ENCODE results near the gene RNF141.

The RNF141 gene

DNA sequence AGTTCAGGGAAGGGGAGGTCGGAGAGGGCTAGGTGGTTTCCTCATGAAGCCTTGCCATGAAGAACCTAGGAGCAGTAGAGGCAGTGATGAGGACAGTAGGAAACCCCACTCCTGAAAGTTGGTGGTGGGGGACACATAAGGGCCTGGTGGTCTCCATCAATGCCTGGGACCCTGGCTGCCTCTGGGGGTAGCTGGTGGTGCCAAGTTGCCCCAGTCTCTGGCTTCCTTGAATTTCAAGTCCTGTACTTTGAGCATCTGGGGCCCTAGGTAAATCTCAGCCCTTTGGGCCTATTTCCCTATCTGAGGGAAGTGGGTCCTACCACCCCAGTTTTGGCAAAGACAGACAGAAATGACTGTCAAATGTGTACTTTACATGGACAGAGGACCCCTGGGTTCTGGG is 57.8 kb downstream of the RNF141 start:
- H3K9ac ChIP-seq (ENCODE audit: low read depth, low read length) = no peak overlapping the region
- ATAC-seq (ENCODE audit: insufficient read depth, low read depth) (no peak), DNase-seq (no peak)
- H3K4me2 ChIP-seq (ENCODE audit: insufficient read depth, low read length) = no peak overlapping the region
- H3K27ac ChIP-seq (ENCODE audit: low read length) = no peak overlapping the region
- H3K4me1 ChIP-seq (ENCODE audit: insufficient read depth, low read length) = no peaks in the 10 kb centered on the region
- peaks cover 30% of the 10 kb centered on the region for H3K36me3 ChIP-seq (ENCODE audit: insufficient read depth, low read length)
- H3K27me3 ChIP-seq (ENCODE audit: insufficient read depth, low read length, poor library complexity) = no peaks in the 10 kb centered on the region
- H3K4me3 ChIP-seq (ENCODE audit: low read depth in 1 of 2, low read length in 2 of 2) = no peak overlapping the region
- peaks cover 3% of the 10 kb centered on the region; the same call in 1 of the 2 replicates for H4K20me1 ChIP-seq (ENCODE audit: insufficient read depth, low read length)
- H2AFZ ChIP-seq (ENCODE audit: low read depth, low read length) = no peak overlapping the region
- TF ChIP-seq EZH2 (IDR thresholded peaks at IDR 0.05; ENCODE audit: borderline replicate concordance, low read depth, low read length, severe bottlenecking) = no peak
- no peaks in the 10 kb centered on the region for H3K9me3 ChIP-seq (ENCODE audit: insufficient read depth, low read length, severe bottlenecking)
- H3K79me2 ChIP-seq (ENCODE audit: insufficient read depth, low read length) = no peaks in the 10 kb centered on the region

- Histone ChIP-seq H2AFZ (ENCODE audit: low read depth, low read length) (no peak overlapping the region), H3K4me1 (ENCODE audit: insufficient read depth, low read length) (no peaks in the 10 kb centered on the region), H3K9me3 (ENCODE audit: insufficient read depth, low read length, severe bottlenecking) (no peaks in the 10 kb centered on the region), H3K27ac (ENCODE audit: low read length) (no peak overlapping the region), H3K27me3 (ENCODE audit: insufficient read depth, low read length, poor library complexity) (no peaks in the 10 kb centered on the region), H3K79me2 (ENCODE audit: insufficient read depth, low read length) (no peaks in the 10 kb centered on the region), H3K4me3 (ENCODE audit: low read depth in 1 of 2, low read length in 2 of 2) (no peak overlapping the region), H3K4me2 (ENCODE audit: insufficient read depth, low read length) (no peak overlapping the region), H4K20me1 (ENCODE audit: insufficient read depth, low read length) (peaks cover 3% of the 10 kb centered on the region; the same call in 1 of the 2 replicates), H3K9ac (ENCODE audit: low read depth, low read length) (no peak overlapping the region), H3K36me3 (ENCODE audit: insufficient read depth, low read length) (peaks cover 27% of the 10 kb centered on the region)
- TF ChIP-seq EZH2 (IDR thresholded peaks at IDR 0.05; ENCODE audit: borderline replicate concordance, low read depth, low read length, severe bottlenecking) = no peak
- TF ChIP-seq, protein P1, sequence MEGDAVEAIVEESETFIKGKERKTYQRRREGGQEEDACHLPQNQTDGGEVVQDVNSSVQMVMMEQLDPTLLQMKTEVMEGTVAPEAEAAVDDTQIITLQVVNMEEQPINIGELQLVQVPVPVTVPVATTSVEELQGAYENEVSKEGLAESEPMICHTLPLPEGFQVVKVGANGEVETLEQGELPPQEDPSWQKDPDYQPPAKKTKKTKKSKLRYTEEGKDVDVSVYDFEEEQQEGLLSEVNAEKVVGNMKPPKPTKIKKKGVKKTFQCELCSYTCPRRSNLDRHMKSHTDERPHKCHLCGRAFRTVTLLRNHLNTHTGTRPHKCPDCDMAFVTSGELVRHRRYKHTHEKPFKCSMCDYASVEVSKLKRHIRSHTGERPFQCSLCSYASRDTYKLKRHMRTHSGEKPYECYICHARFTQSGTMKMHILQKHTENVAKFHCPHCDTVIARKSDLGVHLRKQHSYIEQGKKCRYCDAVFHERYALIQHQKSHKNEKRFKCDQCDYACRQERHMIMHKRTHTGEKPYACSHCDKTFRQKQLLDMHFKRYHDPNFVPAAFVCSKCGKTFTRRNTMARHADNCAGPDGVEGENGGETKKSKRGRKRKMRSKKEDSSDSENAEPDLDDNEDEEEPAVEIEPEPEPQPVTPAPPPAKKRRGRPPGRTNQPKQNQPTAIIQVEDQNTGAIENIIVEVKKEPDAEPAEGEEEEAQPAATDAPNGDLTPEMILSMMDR (IDR thresholded peaks at IDR 0.05; ENCODE audit: borderline replicate concordance, extremely low read depth, low read length, poor library complexity, severe bottlenecking) = no peak
- ATAC-seq (ENCODE audit: insufficient read depth, low read depth) (no peak), DNase-seq (no peak)
Observed at GRCh38 chr11:10481560-10482349, 59.2 kb downstream of the RNF141 start.

DNA sequence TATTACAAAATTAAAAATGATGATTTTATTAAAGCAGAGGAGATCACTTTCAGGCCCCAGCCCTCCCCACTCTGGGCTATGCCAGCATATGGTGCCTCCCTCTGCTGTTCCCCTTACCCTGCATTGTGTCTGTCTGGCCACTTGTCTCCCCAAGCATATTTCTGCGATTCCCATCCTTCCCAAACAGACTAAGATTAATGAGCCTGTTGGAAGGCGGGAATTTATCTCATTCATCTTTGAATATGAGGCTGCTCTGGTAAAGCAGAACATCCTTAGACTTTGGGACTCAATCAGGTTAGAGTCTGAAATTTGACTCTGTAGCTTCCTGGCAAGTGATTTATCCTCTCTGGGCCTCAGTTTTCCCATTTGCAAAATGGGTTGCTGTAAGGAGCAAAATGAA is 60.2 kb downstream of the RNF141 start:
- Histone ChIP-seq H3K4me3 (ENCODE audit: low read depth in 1 of 2, low read length in 2 of 2) (no peak overlapping the region), H3K9ac (ENCODE audit: low read depth, low read length) (no peak overlapping the region), H3K27ac (ENCODE audit: low read length) (no peak overlapping the region), H4K20me1 (ENCODE audit: insufficient read depth, low read length) (peaks cover 3% of the 10 kb centered on the region; the same call in 1 of the 2 replicates), H2AFZ (ENCODE audit: low read depth, low read length) (no peak overlapping the region), H3K36me3 (ENCODE audit: insufficient read depth, low read length) (peaks cover 26% of the 10 kb centered on the region), H3K79me2 (ENCODE audit: insufficient read depth, low read length) (no peaks in the 10 kb centered on the region), H3K4me1 (ENCODE audit: insufficient read depth, low read length) (no peaks in the 10 kb centered on the region), H3K27me3 (ENCODE audit: insufficient read depth, low read length, poor library complexity) (no peaks in the 10 kb centered on the region), H3K4me2 (ENCODE audit: insufficient read depth, low read length) (no peak overlapping the region), H3K9me3 (ENCODE audit: insufficient read depth, low read length, severe bottlenecking) (no peaks in the 10 kb centered on the region)
- no peak for TF ChIP-seq EZH2 (IDR thresholded peaks at IDR 0.05; ENCODE audit: borderline replicate concordance, low read depth, low read length, severe bottlenecking)
- TF ChIP-seq, protein P1 (IDR thresholded peaks at IDR 0.05; ENCODE audit: borderline replicate concordance, extremely low read depth, low read length, poor library complexity, severe bottlenecking) = no peak
- no peak for DNase-seq
- no peak for ATAC-seq (ENCODE audit: insufficient read depth, low read depth)

- Histone ChIP-seq H3K4me3 (ENCODE audit: low read depth in 1 of 2, low read length in 2 of 2) (no peak overlapping the region), H3K27ac (ENCODE audit: low read length) (no peak overlapping the region), H4K20me1 (ENCODE audit: insufficient read depth, low read length) (0 out of 2 replicates have a peak, but pooled peaks cover 3% of the 10 kb centered on the region), H3K79me2 (ENCODE audit: insufficient read depth, low read length) (no peaks in the 10 kb centered on the region), H3K4me2 (ENCODE audit: insufficient read depth, low read length) (no peak overlapping the region), H3K9me3 (ENCODE audit: insufficient read depth, low read length, severe bottlenecking) (no peaks in the 10 kb centered on the region), H2AFZ (ENCODE audit: low read depth, low read length) (no peak overlapping the region), H3K36me3 (ENCODE audit: insufficient read depth, low read length) (peaks cover 21% of the 10 kb centered on the region), H3K9ac (ENCODE audit: low read depth, low read length) (no peak overlapping the region), H3K27me3 (ENCODE audit: insufficient read depth, low read length, poor library complexity) (no peaks in the 10 kb centered on the region), H3K4me1 (ENCODE audit: insufficient read depth, low read length) (no peaks in the 10 kb centered on the region)
- no peak for ATAC-seq (ENCODE audit: insufficient read depth, low read depth)
- DNase-seq = no peak
- TF ChIP-seq, protein P1 (IDR thresholded peaks at IDR 0.05; ENCODE audit: borderline replicate concordance, extremely low read depth, low read length, poor library complexity, severe bottlenecking) = no peak
- no peak for TF ChIP-seq EZH2 (IDR thresholded peaks at IDR 0.05; ENCODE audit: borderline replicate concordance, low read depth, low read length, severe bottlenecking)
Observed at GRCh38 chr11:10480026-10480425, 61.0 kb downstream of the RNF141 start.
